ENCODE measurements around the gene ZNF536.

DNA sequence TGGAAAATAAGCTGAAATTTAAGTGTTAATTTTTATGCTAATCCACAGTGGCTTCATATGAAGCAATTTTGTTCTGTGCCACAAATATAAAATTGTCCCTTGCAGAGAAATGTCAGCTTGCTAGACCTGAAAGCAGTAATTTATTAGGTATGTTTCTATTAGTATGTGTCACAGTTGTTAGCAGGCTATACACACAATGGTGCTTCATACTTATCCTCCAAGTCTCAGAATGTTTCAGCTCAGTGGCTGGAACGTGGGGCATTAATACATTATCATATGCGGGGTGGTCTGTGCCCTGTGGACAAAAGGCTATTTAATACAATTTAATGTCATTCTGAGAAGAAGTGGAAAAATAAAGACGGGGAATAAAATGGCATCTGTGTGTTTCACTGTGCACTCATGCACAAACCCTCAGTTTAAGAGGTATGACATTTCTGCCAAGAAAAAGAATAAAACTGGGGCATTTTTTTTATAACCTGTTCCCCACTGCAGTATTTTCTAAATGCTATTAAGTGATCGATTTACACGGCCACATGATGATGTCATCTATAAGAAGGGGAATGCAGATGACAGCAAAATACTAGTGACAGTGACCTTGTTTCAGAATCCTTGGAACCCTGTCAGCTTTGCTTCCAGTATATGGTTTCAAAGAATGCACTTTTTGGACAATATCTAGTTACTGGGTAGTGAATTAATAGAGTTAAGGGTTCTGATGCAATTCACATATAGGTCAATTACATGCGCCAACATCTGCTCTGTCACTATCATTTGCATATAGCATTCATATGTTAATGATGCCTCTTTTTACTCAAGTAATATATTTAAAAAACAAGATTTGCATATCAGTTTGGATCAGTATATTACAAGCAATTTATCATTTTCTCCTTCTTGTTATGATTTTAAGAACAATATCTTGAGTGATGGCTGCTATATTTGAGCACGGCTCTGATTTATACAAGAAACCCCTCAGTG is 21.2 kb upstream of the ZNF536 start:
- no peak for TF ChIP-seq GATA2 (IDR thresholded peaks at IDR 0.05; ENCODE audit: low read depth, low read length)
- no peak for TF ChIP-seq GATA3 (IDR thresholded peaks at IDR 0.05; ENCODE audit: low read depth, low read length)

Measured in SH-SY5Y (cell line).